Stimulated activated memory B cell treated with anti-CD40 and anti-IgM and Interleukin-4, amounts not matched to agents 10 μg/mL and 1 μg/mL and 100 μg/mL, for 72 hours (primary cell): ENCODE measurements around the gene RPP21.
A peak's percentile ranks its signal among the peaks of the same experiment; 100 is the strongest.

Experiments used
- ATAC-seq: fragments of 150-1000 bp; cut with Tn5 transposase; 2 replicates; pipeline ENCODE4 v1.10.0; 2021
- H3K27ac Mint-ChIP-seq: one replicate; pipeline ENCODE4 v1.8.0; 2022; ENCODE audit warnings: mild to moderate bottlenecking, mixed read lengths
- H3K27me3 Mint-ChIP-seq: one replicate; pipeline ENCODE4 v1.8.0; 2022; ENCODE audit warnings: mixed read lengths
- H3K36me3 Mint-ChIP-seq: one replicate; pipeline ENCODE4 v1.8.0; 2022; ENCODE audit warnings: mixed read lengths
- H3K4me1 Mint-ChIP-seq: one replicate; pipeline ENCODE4 v1.8.0; 2022; ENCODE audit warnings: mixed read lengths
- H3K4me3 Mint-ChIP-seq: one replicate; pipeline ENCODE4 v1.8.0; 2022; ENCODE audit warnings: mild to moderate bottlenecking, moderate library complexity, mixed read lengths
- H3K9me3 Mint-ChIP-seq: one replicate; pipeline ENCODE4 v1.8.0; 2022; ENCODE audit warnings: mixed read lengths

RPP21 gene

DNA sequence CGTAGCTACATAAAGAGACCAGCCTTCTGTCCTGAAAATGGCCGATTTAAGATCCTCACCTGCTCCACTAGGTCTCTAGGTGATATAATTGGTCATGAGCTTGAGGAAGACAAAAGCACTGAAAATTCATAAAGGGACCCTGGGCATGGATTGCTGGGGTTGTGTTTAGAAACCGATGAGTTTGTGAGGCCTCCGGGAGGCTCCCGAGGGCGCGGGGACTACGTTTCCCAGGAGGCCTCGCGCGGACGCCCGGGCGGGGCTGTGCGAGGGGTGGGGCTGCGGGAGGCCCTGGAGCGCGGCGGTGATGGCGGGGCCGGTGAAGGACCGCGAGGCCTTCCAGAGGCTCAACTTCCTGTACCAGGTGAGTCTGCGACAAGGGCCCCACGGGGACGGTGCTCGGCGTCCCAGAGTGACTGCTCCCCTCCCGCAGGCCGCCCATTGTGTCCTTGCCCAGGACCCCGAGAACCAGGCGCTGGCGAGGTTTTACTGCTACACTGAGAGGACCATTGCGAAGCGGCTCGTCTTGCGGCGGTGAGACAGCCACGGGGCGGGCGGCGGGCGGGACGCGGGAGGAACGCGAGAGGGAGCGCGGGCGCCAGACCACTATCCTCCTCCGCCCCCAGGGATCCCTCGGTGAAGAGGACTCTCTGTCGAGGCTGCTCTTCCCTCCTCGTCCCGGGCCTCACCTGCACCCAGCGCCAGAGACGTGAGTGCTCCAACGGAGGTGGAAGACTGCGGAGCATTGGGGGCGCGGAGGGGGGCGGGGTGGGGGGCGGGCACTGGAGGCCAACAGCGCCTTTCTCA lies at the start of gene RPP21:
TSS of gene RPP21 (plus strand) at position 289 of the 804 bp plus-strand sequence. CDS start at position 305, 16 bp downstream.
- Mint-ChIP-seq H3K36me3 (peaks cover 36% of the 10 kb centered on the region), H3K27me3 (no peaks in the 10 kb centered on the region), H3K9me3 (no peaks in the 10 kb centered on the region), H3K4me3 (peak within 1 kb of the TSS; percentile 88), H3K27ac (peak within 1 kb of the TSS; percentile 85), H3K4me1 (peaks cover 34% of the 10 kb centered on the region)
- ATAC-seq, result peak; percentile 99

DNA sequence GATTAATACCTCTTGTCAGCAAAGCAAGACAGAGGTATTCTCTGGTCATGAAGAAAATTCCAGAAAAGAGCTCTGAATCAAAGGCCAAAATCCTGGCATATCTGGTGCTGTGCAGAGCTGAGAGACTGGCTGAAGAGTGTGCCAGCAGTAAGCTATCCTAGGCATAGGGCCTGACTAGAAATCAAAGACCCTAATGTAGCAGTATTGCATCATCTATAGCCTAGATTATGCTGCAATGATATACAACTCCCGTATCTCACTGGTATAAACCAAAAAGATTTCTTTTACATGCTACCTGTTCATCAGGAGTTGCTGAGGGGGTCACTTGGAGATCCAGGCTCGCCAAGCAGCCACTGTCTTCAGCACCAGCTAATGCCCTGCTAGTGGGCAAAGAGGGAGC lies 49.1 kb upstream of the RPP21 start:
- H3K27me3 Mint-ChIP-seq, result no peaks in the 10 kb centered on the region
- no peaks in the 10 kb centered on the region for H3K9me3 Mint-ChIP-seq
- ATAC-seq, result no peak
- no peak overlapping the region for H3K27ac Mint-ChIP-seq
- peaks cover 6% of the 10 kb centered on the region for H3K4me1 Mint-ChIP-seq
- H3K4me3 Mint-ChIP-seq, result no peak overlapping the region
- peaks cover 51% of the 10 kb centered on the region for H3K36me3 Mint-ChIP-seq

DNA sequence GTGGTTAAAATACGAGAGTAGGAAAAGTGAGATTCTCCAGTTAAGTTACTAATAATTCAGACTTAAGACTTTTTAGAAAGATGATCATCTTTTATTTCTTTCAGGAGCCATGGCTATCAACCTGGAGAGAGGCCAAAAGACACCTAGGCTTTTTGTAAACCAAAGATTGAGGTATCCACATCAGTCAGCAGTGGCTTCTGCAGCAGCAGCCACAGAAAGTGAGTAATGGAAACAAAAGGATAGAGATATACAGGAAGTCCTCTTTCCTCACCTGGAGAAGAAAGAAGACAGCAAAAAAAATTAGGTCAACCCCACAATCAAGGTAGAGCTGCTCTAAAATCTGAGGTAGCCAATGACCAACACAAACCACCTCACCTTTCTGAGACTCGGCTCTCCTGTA lies 41.0 kb upstream of the RPP21 start:
- no peak overlapping the region for H3K27ac Mint-ChIP-seq
- H3K27me3 Mint-ChIP-seq, result no peaks in the 10 kb centered on the region
- ATAC-seq, result no peak
- H3K4me1 Mint-ChIP-seq, result peaks cover 22% of the 10 kb centered on the region
- no peaks in the 10 kb centered on the region for H3K9me3 Mint-ChIP-seq
- peaks cover 56% of the 10 kb centered on the region for H3K36me3 Mint-ChIP-seq
- no peak overlapping the region for H3K4me3 Mint-ChIP-seq

DNA sequence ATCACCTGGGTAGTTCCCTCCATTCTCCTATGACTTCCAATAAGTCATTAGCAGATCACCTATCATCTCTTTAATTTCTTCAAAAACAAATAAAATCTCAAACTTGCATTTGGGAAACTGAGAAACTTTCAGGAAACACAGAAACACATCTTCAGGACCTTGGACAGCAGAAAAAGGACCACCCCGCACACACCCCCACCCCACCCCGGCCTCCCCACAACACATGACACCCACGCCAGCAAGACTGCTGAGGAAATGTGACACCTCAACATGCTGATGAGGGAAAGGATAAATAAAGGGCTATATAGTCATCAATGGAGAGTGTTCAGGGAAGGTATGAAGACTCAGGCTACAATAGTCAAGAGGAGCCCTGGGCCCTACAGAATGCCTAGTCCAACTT lies 33.9 kb upstream of the RPP21 start:
- Mint-ChIP-seq H3K27me3 (no peaks in the 10 kb centered on the region), H3K27ac (no peak overlapping the region), H3K9me3 (no peaks in the 10 kb centered on the region), H3K36me3 (peaks cover 61% of the 10 kb centered on the region), H3K4me1 (peaks cover 37% of the 10 kb centered on the region), H3K4me3 (no peak overlapping the region)
- no peak for ATAC-seq

DNA sequence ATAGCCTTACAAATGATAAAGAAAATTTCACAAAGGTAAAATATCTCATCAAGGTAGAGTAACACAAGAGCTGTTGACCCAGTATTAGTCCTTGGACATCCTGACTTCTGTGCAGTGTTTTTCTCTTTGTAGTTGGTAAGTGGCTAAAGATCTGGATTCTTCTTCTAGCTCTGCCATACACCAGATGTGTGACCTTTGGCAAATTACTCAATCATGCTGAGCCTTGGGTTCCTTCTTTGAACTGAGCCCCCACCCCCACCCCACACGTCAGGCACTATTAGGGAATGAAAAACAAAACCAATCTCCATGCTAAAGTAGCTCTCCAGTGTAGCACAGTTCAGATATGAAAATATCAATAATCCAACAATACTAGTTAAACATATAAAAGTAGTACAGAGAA lies 33.3 kb upstream of the RPP21 start:
- ATAC-seq, result no peak
- H3K4me3 Mint-ChIP-seq, result no peak overlapping the region
- peaks cover 61% of the 10 kb centered on the region for H3K36me3 Mint-ChIP-seq
- H3K4me1 Mint-ChIP-seq, result peaks cover 35% of the 10 kb centered on the region
- H3K27ac Mint-ChIP-seq, result no peak overlapping the region
- no peaks in the 10 kb centered on the region for H3K9me3 Mint-ChIP-seq
- no peaks in the 10 kb centered on the region for H3K27me3 Mint-ChIP-seq

DNA sequence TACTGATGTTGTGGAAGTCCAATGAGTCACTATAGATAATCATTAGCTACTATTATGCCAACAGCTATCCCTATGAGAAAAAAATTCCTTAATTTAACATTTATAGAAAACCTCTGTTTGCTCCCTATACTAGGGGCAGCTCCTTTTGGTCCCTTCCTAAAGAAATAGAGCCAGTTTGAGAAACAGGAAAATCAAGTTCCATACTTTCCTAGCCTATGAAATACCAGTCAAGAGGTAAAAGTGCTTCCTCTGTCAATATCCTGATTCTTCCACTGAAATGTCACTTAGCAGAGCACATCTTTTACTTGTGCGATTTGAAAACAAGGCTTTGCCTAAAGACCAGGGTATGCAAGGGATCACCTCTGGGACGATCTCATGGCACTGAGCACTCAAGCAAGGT lies 32.7 kb upstream of the RPP21 start:
- Mint-ChIP-seq H3K36me3 (peaks cover 61% of the 10 kb centered on the region), H3K27me3 (no peaks in the 10 kb centered on the region), H3K4me1 (peaks cover 34% of the 10 kb centered on the region), H3K27ac (no peak overlapping the region), H3K9me3 (no peaks in the 10 kb centered on the region), H3K4me3 (no peak overlapping the region)
- ATAC-seq, result no peak

DNA sequence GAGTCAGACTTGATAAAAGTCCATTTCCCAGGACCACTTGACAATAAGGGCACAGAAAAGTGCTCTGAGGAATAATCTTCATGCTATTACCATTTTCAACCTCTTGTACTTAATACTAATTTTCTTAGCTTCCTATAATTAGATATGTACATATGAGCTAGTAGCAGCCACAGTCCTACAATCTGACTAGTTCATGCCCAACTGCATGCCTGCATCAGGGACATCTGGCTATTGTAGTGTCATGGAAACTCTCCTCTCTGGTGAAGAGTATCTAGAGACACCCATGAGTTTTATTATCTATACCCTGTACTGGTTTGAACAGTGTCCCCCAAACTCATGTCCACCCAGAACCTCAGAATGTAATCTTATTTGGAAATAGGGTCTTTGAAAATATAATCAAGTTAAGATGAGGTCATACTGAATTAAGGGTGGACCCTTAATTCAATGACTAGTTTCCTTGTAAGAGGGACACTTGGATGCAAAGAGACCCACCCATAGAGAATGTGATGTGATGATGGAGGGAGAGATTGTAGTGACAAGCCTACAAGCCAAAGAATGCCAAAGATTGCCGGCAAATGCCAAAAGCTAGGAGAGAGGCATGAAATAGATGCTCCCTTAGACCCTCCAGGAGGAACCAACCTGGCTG lies 32.2 kb upstream of the RPP21 start:
- Mint-ChIP-seq H3K36me3 (peaks cover 66% of the 10 kb centered on the region), H3K4me1 (peaks cover 37% of the 10 kb centered on the region), H3K27ac (no peak overlapping the region), H3K4me3 (no peak overlapping the region), H3K27me3 (no peaks in the 10 kb centered on the region), H3K9me3 (no peaks in the 10 kb centered on the region)
- ATAC-seq, result no peak

DNA sequence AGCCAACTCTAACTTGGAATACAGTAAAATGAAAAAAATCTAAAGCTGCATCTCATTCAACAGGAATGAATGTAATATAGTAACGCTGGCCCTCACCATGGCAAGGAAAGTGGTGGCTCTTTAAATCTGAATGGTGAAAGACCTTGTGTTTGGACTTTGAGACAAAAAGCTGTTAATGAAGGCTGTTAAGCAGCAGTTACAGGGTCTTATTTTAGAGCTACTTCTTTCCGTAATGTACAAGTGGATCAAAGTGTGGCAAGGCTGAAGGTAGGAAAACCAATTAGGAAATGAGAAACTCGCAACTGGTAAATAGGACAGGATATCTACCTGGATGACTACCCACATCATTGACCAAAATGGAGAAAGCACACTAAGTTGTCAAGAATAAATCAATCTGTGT lies 29.8 kb upstream of the RPP21 start:
- Mint-ChIP-seq H3K27ac (no peak overlapping the region), H3K4me3 (no peak overlapping the region), H3K36me3 (peaks cover 63% of the 10 kb centered on the region), H3K9me3 (no peaks in the 10 kb centered on the region), H3K27me3 (no peaks in the 10 kb centered on the region), H3K4me1 (peaks cover 43% of the 10 kb centered on the region)
- no peak for ATAC-seq

DNA sequence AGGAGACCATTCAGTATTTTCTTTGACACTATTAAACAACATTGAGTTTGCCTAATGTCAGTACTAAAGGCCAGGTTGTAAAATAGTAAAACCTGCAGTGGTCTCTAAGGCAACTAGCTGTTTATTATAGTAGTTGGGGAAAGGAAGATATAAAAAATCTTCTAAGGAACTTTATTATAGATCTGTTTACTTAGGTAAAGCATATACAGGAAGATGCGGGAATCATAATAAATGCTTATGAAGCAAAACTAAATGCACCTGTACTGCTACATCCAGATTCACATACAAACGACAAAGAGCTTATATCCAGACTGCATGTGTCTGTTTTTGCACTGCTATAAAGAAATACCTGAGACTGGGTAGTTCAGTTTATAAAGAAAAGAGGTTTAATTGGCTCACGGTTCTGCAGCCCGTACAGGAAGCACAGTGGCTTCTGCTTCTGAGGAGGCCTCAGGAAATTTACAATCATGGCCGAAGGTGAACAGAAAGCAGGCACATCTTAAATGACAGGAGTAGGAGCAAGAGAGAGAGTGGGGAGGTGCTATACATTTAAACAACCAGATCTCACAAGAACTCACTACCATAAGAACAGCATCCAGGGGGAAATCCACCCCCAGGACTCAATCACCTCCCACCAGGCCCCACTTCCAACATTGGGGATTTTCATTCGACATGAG lies 26.9 kb upstream of the RPP21 start:
- no peaks in the 10 kb centered on the region for H3K9me3 Mint-ChIP-seq
- no peak overlapping the region for H3K27ac Mint-ChIP-seq
- H3K4me3 Mint-ChIP-seq, result no peak overlapping the region
- ATAC-seq, result no peak
- peaks cover 51% of the 10 kb centered on the region for H3K36me3 Mint-ChIP-seq
- H3K4me1 Mint-ChIP-seq, result peaks cover 58% of the 10 kb centered on the region
- H3K27me3 Mint-ChIP-seq, result no peaks in the 10 kb centered on the region

DNA sequence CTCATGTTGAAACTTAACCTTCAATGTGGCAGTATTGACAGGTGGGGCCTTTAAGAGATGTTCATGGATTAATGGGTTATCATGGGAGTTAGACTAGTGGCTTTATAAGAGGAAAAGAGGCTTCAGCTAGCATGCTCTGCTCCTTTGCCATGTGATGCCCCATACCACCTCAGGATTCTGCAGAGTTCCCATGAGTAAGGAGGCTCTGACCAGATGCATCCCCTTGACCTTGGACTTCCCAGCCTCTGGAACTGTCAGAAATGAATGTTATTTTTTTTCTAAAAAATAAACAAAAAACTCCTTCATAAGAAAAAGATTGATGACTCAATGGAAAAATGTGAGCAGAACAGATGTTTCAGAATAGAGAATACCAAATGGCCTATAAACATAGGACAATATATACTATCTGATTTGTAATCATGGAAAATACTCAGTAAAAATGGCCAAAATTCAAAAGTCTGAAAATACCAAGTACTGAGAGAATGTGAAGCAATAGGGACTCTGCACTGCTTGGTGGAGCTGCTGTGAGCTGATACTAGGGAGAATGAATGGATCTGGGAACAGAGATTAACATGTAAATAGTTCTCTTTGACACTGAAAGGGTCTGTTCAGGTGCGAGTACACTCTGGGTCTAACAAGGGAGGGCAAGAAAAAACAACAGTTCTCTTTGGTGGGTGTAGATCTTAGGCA lies 25.7 kb upstream of the RPP21 start:
- Mint-ChIP-seq H3K4me3 (no peak overlapping the region), H3K4me1 (peaks cover 61% of the 10 kb centered on the region), H3K9me3 (no peaks in the 10 kb centered on the region), H3K27me3 (no peaks in the 10 kb centered on the region), H3K27ac (no peak overlapping the region), H3K36me3 (peaks cover 40% of the 10 kb centered on the region)
- ATAC-seq, result no peak

DNA sequence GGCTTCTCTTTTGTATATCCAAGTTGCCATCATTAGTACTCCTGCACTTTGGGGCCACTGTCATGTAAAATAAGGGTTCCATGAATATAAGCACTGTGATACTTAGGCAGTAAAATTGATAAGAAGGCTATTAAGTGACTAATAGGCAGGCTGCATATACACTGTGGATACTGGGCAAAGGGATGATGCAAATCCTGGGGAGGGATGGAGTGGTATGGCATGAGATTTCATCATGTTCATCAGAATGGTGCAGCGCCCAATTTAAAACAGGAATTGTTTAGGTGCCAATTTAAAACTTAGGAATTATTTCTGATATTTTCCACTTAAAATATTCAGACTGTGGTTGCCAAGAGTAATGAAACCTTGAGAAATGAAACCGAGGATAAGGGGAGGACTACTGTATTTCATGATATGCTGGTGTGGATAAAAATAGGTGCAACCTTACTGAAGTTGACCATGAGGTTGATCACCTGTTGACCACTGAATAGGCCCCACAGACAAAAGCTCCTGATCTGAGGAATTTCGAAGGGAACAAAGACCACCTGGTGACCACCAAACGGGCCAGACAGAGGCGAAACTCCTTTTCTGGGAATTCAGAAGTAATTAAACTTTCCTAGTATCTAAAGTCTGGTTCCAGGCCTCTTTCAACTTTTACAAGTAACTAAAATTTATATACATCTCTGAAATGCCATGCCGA lies 23.1 kb upstream of the RPP21 start:
- no peaks in the 10 kb centered on the region for H3K9me3 Mint-ChIP-seq
- peaks cover 74% of the 10 kb centered on the region for H3K4me1 Mint-ChIP-seq
- no peak for ATAC-seq
- peaks cover 31% of the 10 kb centered on the region for H3K36me3 Mint-ChIP-seq
- H3K4me3 Mint-ChIP-seq, result no peak overlapping the region
- H3K27ac Mint-ChIP-seq, result peak overlapping the region; percentile 58
- no peaks in the 10 kb centered on the region for H3K27me3 Mint-ChIP-seq

DNA sequence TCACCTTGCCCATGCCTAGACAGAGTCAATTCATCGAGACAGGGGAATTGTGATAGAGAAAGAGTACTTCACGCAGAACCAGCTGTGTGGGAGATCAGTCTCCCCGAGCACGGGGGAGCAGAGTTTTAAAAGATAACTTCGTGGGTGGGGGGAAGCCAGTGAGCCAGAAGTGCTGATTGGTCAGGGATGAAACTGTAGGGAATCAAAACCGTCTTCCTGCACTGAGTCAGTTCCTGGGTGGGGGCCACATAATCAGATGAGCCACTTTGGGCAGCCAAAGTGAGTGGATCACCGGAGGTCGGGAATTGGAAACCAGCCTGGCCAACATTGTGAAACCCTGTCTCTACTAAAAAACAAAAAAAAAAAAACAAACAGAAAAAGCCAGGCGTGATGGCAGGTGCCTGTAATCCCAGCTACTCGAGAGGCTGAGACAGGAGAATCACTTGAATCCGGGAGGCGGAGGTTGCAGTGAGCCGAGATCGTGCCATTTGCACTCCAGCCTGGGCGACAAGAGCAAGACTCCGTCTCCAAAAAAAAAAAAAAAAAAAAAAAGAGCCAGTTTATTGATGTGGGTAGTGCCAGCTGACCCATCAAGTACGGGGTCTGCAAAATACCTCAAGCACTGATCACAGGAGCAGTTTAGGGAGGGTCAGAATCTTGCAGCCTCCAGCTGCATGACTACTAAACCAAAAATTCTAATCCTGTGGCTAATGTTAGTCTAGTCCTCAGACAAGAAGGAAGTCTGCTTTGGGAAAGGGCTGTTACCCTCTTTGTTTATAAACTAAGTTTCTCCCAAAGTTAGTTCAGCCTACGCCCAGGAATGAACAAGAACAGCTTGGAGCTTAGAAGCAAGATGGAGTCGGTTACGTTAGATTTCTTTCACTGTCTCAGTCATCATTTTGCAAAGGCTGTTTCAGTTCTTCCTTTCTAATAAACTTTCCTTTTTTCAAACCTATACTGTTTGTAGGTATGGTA lies 22.1 kb upstream of the RPP21 start:
- Mint-ChIP-seq H3K4me3 (peak overlapping the region; percentile 21), H3K4me1 (peaks cover 75% of the 10 kb centered on the region), H3K9me3 (no peaks in the 10 kb centered on the region), H3K27me3 (no peaks in the 10 kb centered on the region), H3K27ac (peak overlapping the region; percentile 58), H3K36me3 (peaks cover 25% of the 10 kb centered on the region)
- no peak for ATAC-seq

DNA sequence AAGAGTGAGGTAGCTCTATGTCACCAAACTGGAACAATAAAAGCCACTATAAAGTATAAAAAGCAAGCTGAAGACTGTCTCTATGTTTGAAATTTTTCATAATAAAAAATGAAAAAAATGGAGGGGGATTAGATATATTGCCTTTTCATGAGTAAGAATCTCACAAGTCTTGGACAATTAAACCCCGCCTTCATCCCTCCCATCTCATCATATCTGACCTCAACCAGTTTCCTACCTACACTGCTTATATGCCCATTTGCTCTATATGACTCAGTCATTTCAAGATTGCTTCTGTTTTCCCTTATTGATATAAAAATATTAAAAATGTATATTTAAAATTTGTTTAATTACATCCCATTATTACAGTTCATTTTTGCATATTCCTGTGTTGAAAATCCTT lies 21.1 kb upstream of the RPP21 start:
- no peak overlapping the region for H3K4me3 Mint-ChIP-seq
- no peaks in the 10 kb centered on the region for H3K9me3 Mint-ChIP-seq
- peaks cover 20% of the 10 kb centered on the region for H3K36me3 Mint-ChIP-seq
- no peak overlapping the region for H3K27ac Mint-ChIP-seq
- H3K4me1 Mint-ChIP-seq, result peaks cover 72% of the 10 kb centered on the region
- no peaks in the 10 kb centered on the region for H3K27me3 Mint-ChIP-seq
- ATAC-seq, result no peak
